HG02623 (cell line): Measurements from ENCODE around the gene ACTL6B.
A peak's percentile ranks its signal among the peaks of the same experiment; 100 is the strongest.
"Not testable (repeated sequence)": the region's sequence is repeated elsewhere in the genome, so short reads cannot be mapped to it uniquely, and the experiment has no call there.

Experiments used
- ATAC-seq: cut with Tn5 transposase; IDR thresholded peaks from one replicate; pipeline ENCODE4 v1.9.1; 2021; ENCODE audit warnings: moderate library complexity; ENCODE audit not compliant: unreplicated experiment

The ACTL6B gene

GRCh38 chr7:100655908-100656674 lies at the start of gene ACTL6B:
Gene ACTL6B (minus strand): TSS chr7:100656448. CDS start chr7:100656354, 94 bp downstream.
- no peak for ATAC-seq

DNA sequence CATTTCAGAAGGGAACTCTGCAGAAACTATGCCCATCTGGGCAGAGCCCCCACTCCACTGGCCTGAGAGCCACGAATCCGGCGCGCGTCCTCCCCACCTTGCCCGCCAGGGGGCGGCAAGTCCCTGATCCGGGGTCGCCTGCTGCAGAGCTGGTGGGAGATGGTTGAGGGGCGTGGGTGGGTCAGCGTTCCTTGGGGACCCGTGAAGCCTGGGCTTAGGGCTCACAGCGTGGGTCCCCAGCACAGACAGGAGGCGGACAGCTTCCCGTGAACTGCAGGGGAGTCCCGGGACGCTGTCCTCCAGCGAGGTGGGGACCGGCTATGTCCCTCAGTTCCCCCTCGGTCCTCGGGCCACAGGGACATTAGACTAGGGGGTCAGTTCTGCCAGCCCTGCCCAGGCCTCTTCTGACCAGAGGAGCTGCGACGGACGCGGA lies 49.1 kb upstream of the ACTL6B start:
- ATAC-seq = peak; percentile 35

DNA sequence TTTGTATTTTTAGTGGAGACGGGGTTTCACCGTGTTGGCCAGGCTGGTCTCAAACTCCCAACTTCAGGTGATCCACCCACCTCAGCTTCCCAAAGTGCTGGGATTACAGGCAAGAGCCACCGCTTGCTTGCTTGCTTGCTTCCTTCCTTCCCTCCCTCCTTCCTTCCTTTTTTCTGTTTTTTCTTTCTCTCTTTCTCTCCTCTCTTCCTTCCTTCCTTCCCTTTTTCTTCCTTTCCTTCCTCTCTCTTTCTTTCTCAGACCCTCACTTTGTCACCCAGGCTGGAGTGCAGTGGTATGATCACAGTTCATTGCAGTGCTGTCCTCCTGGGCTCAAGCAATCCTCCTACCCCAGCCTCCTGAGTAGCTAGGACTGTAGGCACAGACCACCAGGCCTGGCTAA lies 44.8 kb upstream of the ACTL6B start:
- not testable (repeated sequence) for ATAC-seq

DNA sequence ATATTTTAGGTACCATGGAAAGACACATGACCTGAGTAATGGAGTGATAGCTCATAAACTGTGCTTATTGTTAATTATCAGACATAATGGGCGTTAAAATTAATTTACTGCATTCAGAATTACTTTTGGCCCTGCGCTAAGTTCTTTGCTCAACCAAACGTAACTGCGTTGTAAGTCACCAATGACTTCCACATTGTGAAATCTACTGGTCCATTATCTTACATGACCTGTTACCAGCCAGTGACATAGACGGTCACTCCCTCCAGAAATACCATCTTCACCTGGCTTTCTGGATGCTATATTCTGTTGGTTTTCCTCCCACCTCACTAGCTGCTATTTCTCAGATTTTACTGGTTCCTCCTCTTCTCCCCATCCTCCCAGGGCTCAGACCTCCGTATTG lies 42.8 kb upstream of the ACTL6B start:
- ATAC-seq = no peak

DNA sequence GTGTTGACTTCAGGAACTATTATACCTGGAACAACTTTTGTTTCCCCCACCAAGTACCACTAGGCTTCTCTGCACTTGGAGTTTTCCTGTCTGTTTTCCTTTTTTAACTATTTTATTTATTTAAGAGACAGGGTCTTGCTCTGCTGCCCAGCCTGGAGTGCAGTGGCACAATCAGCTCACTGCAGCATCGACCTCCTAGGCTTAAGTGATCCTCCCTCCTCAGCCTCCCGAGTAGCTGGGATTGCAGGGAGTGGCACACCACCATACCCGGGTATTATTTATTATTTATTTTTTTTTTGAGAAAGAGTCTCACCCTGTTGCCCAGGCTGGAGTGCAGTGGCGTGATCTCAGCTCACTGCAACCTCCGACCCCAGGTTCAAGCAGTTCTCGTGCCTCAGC lies 39.9 kb upstream of the ACTL6B start:
- no peak for ATAC-seq

GRCh38 chr7:100694098-100694745 lies 38.0 kb upstream of the ACTL6B start, which contains the start of gene GIGYF1:
Gene GIGYF1 (minus strand): TSS chr7:100694250. CDS start chr7:100688238, 6,012 bp downstream.
- ATAC-seq = no peak

DNA sequence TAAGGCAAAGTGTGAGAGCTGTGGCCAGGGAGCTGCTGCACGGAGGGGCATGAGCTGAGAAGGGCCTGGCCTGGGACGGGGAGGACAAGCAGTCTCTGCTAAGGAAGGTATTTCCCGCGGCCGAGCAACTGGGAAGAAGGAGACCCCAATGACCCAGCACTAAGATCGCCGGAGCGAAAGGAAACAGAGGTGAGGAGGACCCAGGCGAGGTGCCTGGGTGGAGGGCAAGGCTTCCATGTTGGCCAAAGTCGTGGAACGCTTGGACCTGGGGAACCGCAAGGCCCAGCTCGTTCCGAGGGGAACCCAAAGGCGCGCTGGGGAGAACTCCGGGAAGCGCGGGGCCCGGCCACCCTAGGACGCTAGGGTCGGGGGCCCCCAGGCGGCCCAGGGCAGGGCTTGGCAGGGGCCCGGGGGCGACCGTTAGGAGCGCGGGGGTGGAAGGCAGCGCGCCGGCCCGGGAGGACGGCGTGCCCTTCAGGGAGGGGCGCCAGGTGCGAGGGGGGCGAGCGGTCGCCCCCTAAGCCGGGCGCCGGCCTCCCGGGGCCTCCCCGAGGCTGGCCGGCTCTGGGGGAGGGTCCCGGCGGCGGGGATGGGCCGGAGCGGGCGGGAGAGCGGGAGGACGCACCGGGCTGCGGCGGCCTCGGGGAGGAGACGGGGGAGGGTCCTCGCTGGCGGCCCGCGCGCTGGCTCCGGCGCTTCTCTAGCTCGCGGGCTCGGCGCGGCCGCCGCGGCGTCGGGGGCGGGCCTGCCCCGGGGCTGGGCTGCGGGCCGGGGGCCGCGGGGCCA lies 37.3 kb upstream of the ACTL6B start:
- ATAC-seq = no peak

- ATAC-seq = no peak
Observed at GRCh38 chr7:100692578-100692961, 36.3 kb upstream of the ACTL6B start.

DNA sequence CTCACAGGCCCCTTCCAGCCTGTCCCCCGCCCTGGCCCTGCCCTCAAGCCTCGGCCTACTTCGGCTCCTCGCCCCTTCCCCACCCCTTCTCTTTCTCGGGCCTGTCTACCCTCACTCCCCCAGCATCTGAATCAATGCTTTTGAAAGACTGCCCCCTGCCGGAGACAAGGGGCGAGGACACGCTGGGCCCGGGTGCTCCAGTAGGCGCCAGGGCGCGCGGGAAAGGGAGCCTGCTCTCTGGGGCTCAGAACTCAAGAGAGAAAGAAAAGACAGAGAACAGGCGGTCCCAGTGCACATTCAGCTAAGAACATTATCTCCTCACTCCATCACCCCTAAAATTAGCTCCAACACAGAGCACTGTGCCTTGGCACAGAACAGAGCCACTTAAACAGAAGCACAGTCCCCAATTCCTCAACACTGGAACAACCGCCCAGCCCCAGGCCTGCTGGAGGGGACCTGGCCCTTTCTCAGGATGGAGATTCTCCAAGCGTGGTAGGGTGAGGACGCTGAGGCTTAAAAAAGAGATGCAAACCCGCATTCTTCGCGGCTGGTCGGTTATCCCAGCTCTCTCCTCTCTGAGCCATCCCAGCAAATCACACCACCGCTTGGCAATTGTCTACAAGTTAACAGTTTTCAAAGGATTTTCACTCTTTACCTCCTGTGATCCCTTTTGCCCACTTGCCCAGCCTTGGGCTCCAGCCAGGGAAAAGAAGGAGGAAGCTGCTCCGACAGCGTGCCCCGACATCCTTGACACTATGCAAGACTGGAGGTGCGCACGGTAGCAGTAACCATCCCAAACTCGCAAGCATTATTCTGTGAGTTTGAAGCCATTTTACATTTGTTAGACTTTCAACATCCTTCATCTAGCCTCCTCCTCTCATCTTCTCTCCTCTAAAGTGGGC lies 35.7 kb upstream of the ACTL6B start:
- no peak for ATAC-seq

- ATAC-seq = no peak
Observed at GRCh38 chr7:100689230-100690135, 33.2 kb upstream of the ACTL6B start.

DNA sequence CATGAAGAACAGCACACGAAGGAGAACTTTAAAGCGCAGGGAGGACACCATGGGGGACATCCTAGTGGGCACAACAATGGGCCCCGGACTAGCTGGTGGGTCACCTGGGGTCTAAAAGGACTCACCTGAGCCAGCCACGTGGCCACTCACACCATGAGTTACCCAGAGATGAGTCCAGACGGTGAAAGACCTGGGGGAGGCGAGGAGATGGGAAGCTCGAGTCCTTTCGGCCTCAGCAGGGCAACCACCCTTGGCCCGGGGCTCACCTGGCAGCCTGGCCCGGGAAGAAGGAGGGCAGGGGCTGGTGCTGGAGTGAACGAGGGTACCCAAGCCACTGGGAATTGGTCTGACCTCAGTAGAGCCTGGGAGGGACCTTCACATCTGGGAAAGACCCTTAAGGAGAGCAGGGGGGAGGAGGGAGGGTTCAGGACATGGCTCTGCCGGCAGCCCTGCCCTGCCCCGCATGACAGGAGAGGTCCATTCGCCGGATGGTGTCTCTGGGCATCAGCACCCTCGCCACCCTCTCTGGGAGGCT lies 32.1 kb upstream of the ACTL6B start:
- ATAC-seq = no peak

GRCh38 chr7:100687751-100688300 lies 31.6 kb upstream of the ACTL6B start:
- no peak for ATAC-seq

- ATAC-seq = no peak
Observed at GRCh38 chr7:100687261-100687660, 31.0 kb upstream of the ACTL6B start.

DNA sequence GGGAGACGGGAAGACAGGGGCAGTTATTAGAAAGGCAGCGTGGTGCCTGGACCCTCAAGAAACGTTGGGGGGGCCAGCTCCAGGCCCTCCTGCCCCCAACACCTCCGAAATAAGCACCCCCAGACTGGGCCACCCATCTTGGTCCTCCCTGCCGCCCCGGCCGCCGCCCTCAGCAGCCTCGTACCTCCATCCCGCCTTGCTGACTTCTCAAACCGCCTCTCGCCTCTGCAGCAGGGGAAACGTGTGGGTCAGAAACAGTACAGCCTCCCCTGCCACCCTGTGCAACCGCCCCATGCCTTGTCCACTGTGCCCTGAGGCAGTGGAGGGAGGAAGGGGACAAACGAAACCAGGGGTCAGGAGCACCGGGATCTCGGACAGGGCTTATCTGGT lies 30.6 kb upstream of the ACTL6B start:
- ATAC-seq = no peak

- no peak for ATAC-seq
Observed at GRCh38 chr7:100686201-100686821, 30.1 kb upstream of the ACTL6B start.

GRCh38 chr7:100685631-100686145 lies 29.4 kb upstream of the ACTL6B start:
- no peak for ATAC-seq

DNA sequence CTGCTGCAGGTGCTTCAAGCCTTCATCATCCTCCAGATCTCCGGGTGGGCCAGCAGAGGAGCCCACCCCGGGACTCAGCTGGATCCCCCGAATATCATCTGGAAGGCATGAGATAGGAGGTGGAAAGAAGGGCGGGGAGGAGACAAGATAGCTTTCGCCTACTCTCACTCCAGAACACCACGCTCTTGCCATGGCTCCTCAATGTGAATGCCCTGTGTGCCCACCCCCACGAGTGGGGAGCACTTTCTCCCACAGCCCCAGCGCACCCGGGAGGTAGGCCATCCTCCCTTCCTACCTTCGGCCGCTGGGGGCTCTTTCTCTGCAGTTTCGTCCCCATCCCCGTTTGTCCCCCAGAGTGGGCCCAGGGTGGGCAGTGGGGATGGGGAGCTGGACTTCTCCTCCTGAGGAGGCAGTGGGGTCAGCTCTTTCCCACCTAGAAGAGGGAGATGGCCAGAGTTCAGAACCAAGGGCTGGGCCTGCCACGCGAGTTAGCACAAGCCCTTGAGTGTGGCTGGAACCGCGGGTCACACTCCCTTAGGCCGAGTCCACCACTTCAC lies 28.9 kb upstream of the ACTL6B start:
- ATAC-seq = no peak

DNA sequence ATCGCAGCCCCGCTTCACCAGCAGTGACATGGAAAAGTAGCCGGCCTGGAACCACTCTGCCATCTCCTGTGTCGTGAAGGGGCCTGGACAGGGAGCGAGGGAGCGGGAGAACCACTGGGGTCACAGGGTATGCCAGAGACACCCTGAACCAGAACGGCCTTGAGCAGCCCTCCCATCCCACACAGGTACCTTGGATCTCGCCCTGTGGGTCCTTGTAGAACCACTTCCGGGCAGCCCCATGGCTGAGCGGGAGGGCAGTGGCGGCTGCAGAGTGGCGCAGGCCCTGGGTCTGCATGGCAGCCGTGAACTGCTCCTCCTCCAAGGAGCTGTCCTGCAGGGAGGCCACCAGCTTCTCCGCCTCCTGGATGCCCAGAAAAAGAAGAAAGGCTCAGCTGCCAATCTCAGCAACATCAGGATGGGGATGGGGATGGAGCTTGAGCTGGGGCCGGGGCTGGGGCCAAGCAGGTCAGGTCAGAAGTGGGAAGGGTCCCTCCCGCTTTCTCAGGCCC lies 28.3 kb upstream of the ACTL6B start:
- no peak for ATAC-seq
